Mesenchymal stem cell (in vitro differentiated cells and primary cell): Measurements from ENCODE around the gene ADAM10.

Experiments
- DNase-seq: peaks from one replicate; pipeline ENCODE4 v3.0.0-alpha.2; 2013
- H2AFZ ChIP-seq: one replicate; pipeline ENCODE4 v1.6.1; 2013; ENCODE audit warnings: low read depth, mild to moderate bottlenecking, control low read depth, inconsistent platforms, low read length, moderate library complexity
- H2AK5ac ChIP-seq: 2 replicates; pipeline ENCODE4 v1.6.1; 2013; ENCODE audit warnings: low read length, moderate library complexity, mild to moderate bottlenecking, inconsistent platforms; ENCODE audit not compliant: severe bottlenecking
- H2BK120ac ChIP-seq: one replicate; pipeline ENCODE4 v1.6.1; 2013; ENCODE audit warnings: low read depth, mild to moderate bottlenecking, inconsistent platforms, low read length, moderate library complexity
- H2BK12ac ChIP-seq, 2 experiments: one replicate each; pipeline ENCODE4 v1.6.1; 2013; ENCODE audit warnings: inconsistent platforms in 2 of 2, low read length in 2 of 2, mild to moderate bottlenecking in 2 of 2, moderate library complexity in 2 of 2, control low read depth in 1 of 2
- H2BK15ac ChIP-seq: one replicate; pipeline ENCODE4 v1.6.1; 2013; ENCODE audit warnings: mild to moderate bottlenecking, low read depth, inconsistent platforms; ENCODE audit not compliant: poor library complexity, severe bottlenecking
- H2BK5ac ChIP-seq: 2 replicates; pipeline ENCODE4 v1.6.1; 2013; ENCODE audit warnings: low read depth, mild to moderate bottlenecking, low read length, control low read depth, inconsistent platforms; ENCODE audit not compliant: poor library complexity, severe bottlenecking
- H3K14ac ChIP-seq, 2 experiments: one replicate each; pipeline ENCODE4 v1.6.1; 2013; ENCODE audit warnings: inconsistent platforms in 2 of 2, low read length in 2 of 2, control low read depth in 1 of 2, mild to moderate bottlenecking in 1 of 2, moderate library complexity in 1 of 2
- H3K18ac ChIP-seq, 2 experiments: one replicate each; pipeline ENCODE4 v1.6.1; 2013; ENCODE audit warnings: inconsistent platforms in 2 of 2, low read length in 2 of 2, control low read depth in 1 of 2, low read depth in 1 of 2, mild to moderate bottlenecking in 1 of 2
- H3K23ac ChIP-seq, 2 experiments: one replicate each; pipeline ENCODE4 v1.6.1; 2013; ENCODE audit warnings: inconsistent platforms in 2 of 2, low read length in 2 of 2, mild to moderate bottlenecking in 2 of 2, moderate library complexity in 2 of 2, control low read depth in 1 of 2
- H3K27ac ChIP-seq: 2 replicates; pipeline ENCODE4 v1.5.1; 2013; ENCODE audit warnings: mild to moderate bottlenecking, moderate library complexity, low read length, control low read depth, inconsistent platforms; ENCODE audit not compliant: poor library complexity, severe bottlenecking
- H3K27me3 ChIP-seq, 2 experiments: 2 replicates each; pipeline versions ENCODE4 v1.6.1 to v1.7.0; 2013; ENCODE audit warnings: low read length in 2 of 2, mild to moderate bottlenecking in 2 of 2, moderate library complexity in 2 of 2, control low read depth in 1 of 2, inconsistent platforms in 1 of 2; ENCODE audit not compliant: control insufficient read depth in 1 of 2, insufficient read depth in 1 of 2
- H3K36me3 ChIP-seq, 2 experiments: 2 replicates each; pipeline versions ENCODE4 v1.6.1 to v1.7.0; 2013; ENCODE audit warnings: low read length in 2 of 2, control low read depth in 1 of 2, inconsistent platforms in 1 of 2, low read depth in 1 of 2, mild to moderate bottlenecking in 1 of 2; ENCODE audit not compliant: insufficient read depth in 2 of 2, control insufficient read depth in 1 of 2
- H3K4ac ChIP-seq, 2 experiments: one replicate each; pipeline ENCODE4 v1.6.1; 2013; ENCODE audit warnings: inconsistent platforms in 2 of 2, low read length in 2 of 2, mild to moderate bottlenecking in 2 of 2, moderate library complexity in 2 of 2, control low read depth in 1 of 2, low read depth in 1 of 2
- H3K4me1 ChIP-seq: 2 replicates; pipeline ENCODE4 v1.6.1; 2013; ENCODE audit warnings: low read depth, low read length, control low read depth; ENCODE audit not compliant: control insufficient read depth, insufficient read depth
- H3K4me2 ChIP-seq: 2 replicates; pipeline ENCODE4 v1.6.1; 2013; ENCODE audit warnings: low read length, mild to moderate bottlenecking, inconsistent platforms; ENCODE audit not compliant: poor library complexity, severe bottlenecking
- H3K4me3 ChIP-seq, 2 experiments: 2 replicates each; pipeline versions ENCODE4 v1.5.1 to v1.7.0; 2013; ENCODE audit warnings: low read length in 2 of 2, mild to moderate bottlenecking in 2 of 2, control low read depth in 1 of 2, low read depth in 1 of 2; ENCODE audit not compliant: insufficient read depth in 1 of 2
- H3K79me1 ChIP-seq: replicated peaks from 2 replicates; pipeline ENCODE4 v1.6.1; 2013; ENCODE audit warnings: mild to moderate bottlenecking, control low read depth, low read length, inconsistent platforms; ENCODE audit not compliant: poor library complexity, severe bottlenecking
- H3K9ac ChIP-seq: 2 replicates; pipeline ENCODE4 v1.7.0; 2013; ENCODE audit warnings: mild to moderate bottlenecking, low read length, moderate library complexity
- H3K9me3 ChIP-seq: 2 replicates; pipeline ENCODE4 v1.7.0; 2013; ENCODE audit warnings: mild to moderate bottlenecking, low read length; ENCODE audit not compliant: control insufficient read depth
- H4K8ac ChIP-seq: one replicate; pipeline ENCODE4 v1.6.1; 2013; ENCODE audit warnings: inconsistent platforms, mild to moderate bottlenecking, low read length, moderate library complexity
- H4K91ac ChIP-seq: one replicate; pipeline ENCODE4 v1.6.1; 2013; ENCODE audit warnings: mild to moderate bottlenecking, low read length, inconsistent platforms
- WGBS: methylation state at CpG from one replicate; pipeline ENCODE4 v1.1.7; 2013; ENCODE audit warnings: mixed read lengths; 5-methylcytosine and 5-hydroxymethylcytosine counted together

ADAM10 gene

GRCh38 chr15:58758141-58758540 is 8.6 kb upstream of the ADAM10 start:
- no peak overlapping the region for H2BK12ac ChIP-seq
- H3K4me1 ChIP-seq = no peaks in the 10 kb centered on the region
- H3K14ac ChIP-seq = no peak overlapping the region
- no peaks in the 10 kb centered on the region for H3K9me3 ChIP-seq
- H3K27ac ChIP-seq = no peak overlapping the region
- 72% methylated on average over 2 of the region's 3 CpGs for WGBS
- no peak overlapping the region for H4K8ac ChIP-seq
- peak; percentile 31 for DNase-seq
- no peaks in the 10 kb centered on the region for H3K79me1 ChIP-seq
- peak overlapping the region; percentile 52 for H2BK15ac ChIP-seq
- no peak overlapping the region for H3K4me2 ChIP-seq
- no peak overlapping the region for H2BK120ac ChIP-seq
- H2AFZ ChIP-seq = no peak overlapping the region
- H4K91ac ChIP-seq = no peak overlapping the region
- H3K9ac ChIP-seq = no peak overlapping the region
- H3K18ac ChIP-seq = no peak overlapping the region
- H3K36me3 ChIP-seq = no peaks in the 10 kb centered on the region
- no peak overlapping the region for H3K23ac ChIP-seq
- no peak overlapping the region for H3K4me3 ChIP-seq
- no peak overlapping the region for H2AK5ac ChIP-seq
- H3K27me3 ChIP-seq = no peaks in the 10 kb centered on the region
- H2BK5ac ChIP-seq = no peak overlapping the region
- no peak overlapping the region for H3K4ac ChIP-seq

DNA sequence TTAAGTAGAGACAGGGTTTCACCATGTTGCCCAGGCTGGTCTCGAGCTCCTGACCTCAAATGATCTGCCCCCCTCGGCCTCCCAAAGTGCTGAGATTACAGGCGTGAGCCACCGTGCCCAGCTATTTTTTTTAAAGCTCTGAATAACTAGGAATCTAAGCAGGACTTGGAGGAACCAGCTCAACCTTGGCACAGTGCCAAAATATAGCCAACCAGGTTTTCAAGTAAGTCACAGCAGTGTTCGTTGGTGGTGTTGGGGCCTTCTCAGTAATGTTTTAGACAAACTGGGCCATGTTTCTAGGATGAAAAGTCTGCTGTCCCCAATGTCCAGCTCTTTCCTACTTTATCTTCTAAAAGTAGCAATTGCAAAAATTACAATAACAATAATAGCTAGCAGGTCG is 6.4 kb upstream of the ADAM10 start:
- H3K18ac ChIP-seq = no peak overlapping the region
- no peak overlapping the region for H2BK12ac ChIP-seq
- no peak overlapping the region for H2AFZ ChIP-seq
- H3K4me3 ChIP-seq = no peak overlapping the region
- H2BK15ac ChIP-seq = no peak overlapping the region
- H3K14ac ChIP-seq = no peak overlapping the region
- DNase-seq = no peak
- no peak overlapping the region for H4K91ac ChIP-seq
- H2BK120ac ChIP-seq = no peak overlapping the region
- H3K4ac ChIP-seq = no peak overlapping the region
- no peak overlapping the region for H3K9ac ChIP-seq
- no peaks in the 10 kb centered on the region for H3K36me3 ChIP-seq
- H3K23ac ChIP-seq = no peak overlapping the region
- H3K9me3 ChIP-seq = no peaks in the 10 kb centered on the region
- H4K8ac ChIP-seq = no peak overlapping the region
- no peaks in the 10 kb centered on the region for H3K79me1 ChIP-seq
- H2BK5ac ChIP-seq = no peak overlapping the region
- H3K4me1 ChIP-seq = peaks cover 1% of the 10 kb centered on the region
- no peaks in the 10 kb centered on the region for H3K27me3 ChIP-seq
- 95% methylated on average over 5 of the region's 6 CpGs for WGBS
- H2AK5ac ChIP-seq = no peak overlapping the region
- H3K4me2 ChIP-seq = no peak overlapping the region
- no peak overlapping the region for H3K27ac ChIP-seq

DNA sequence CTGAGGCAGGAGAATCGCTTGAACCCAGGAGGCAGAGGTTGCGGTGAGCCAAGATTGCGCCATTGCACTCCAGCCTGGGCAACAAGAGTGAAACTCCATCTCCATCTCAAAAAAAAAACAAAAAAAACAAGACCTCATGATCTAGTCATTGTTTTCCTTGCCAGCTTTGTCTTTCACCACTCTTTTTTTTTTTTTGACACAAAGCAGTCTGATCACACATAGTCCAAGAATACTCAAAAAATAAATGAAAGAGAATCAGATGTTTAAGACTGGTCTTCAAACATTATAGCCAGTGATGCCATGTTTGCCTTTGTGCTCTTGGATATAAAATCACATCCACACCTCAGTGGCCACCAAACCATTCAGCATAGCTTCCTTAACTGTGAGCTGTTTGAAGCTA is 5.8 kb upstream of the ADAM10 start:
- H3K27ac ChIP-seq = no peak overlapping the region
- no peak overlapping the region for H4K8ac ChIP-seq
- H4K91ac ChIP-seq = no peak overlapping the region
- no peak overlapping the region for H2AFZ ChIP-seq
- H3K36me3 ChIP-seq = no peaks in the 10 kb centered on the region
- no peak overlapping the region for H2BK120ac ChIP-seq
- H2BK12ac ChIP-seq = no peak overlapping the region
- H3K9ac ChIP-seq = no peak overlapping the region
- no peak for DNase-seq
- H3K14ac ChIP-seq = no peak overlapping the region
- H3K4me2 ChIP-seq = no peak overlapping the region
- no peaks in the 10 kb centered on the region for H3K27me3 ChIP-seq
- no peak overlapping the region for H2BK5ac ChIP-seq
- H3K4me1 ChIP-seq = peaks cover 1% of the 10 kb centered on the region
- H3K4me3 ChIP-seq = no peak overlapping the region
- no peaks in the 10 kb centered on the region for H3K79me1 ChIP-seq
- WGBS = no CpG with 5 or more reads among the region's 3 CpGs
- no peak overlapping the region for H2BK15ac ChIP-seq
- H3K9me3 ChIP-seq = no peaks in the 10 kb centered on the region
- H3K18ac ChIP-seq = peak overlapping the region in 1 of 2 experiments; percentile 75
- no peak overlapping the region for H2AK5ac ChIP-seq
- H3K4ac ChIP-seq = peak overlapping the region in 1 of 2 experiments; percentile 14
- H3K23ac ChIP-seq = no peak overlapping the region

GRCh38 chr15:58752716-58753115 is 3.2 kb upstream of the ADAM10 start:
- peak overlapping the region; percentile 25 for H3K27ac ChIP-seq
- no peak overlapping the region for H3K4me2 ChIP-seq
- no peak overlapping the region for H2BK5ac ChIP-seq
- no peak overlapping the region for H2AK5ac ChIP-seq
- 99% methylated on average over 3 of the region's 3 CpGs for WGBS
- H3K9ac ChIP-seq = no peak overlapping the region
- no peak overlapping the region for H3K4me3 ChIP-seq
- no peak overlapping the region for H4K91ac ChIP-seq
- no peak overlapping the region for H2BK120ac ChIP-seq
- peak overlapping the region in 1 of 2 experiments; percentile 29 for H3K18ac ChIP-seq
- H3K23ac ChIP-seq = no peak overlapping the region
- no peaks in the 10 kb centered on the region for H3K36me3 ChIP-seq
- no peaks in the 10 kb centered on the region for H3K79me1 ChIP-seq
- H2BK15ac ChIP-seq = no peak overlapping the region
- H2AFZ ChIP-seq = no peak overlapping the region
- H3K14ac ChIP-seq = no peak overlapping the region
- no peak overlapping the region for H4K8ac ChIP-seq
- no peaks in the 10 kb centered on the region for H3K27me3 ChIP-seq
- H3K4me1 ChIP-seq = peaks cover 1% of the 10 kb centered on the region
- no peak overlapping the region for H3K4ac ChIP-seq
- no peak overlapping the region for H2BK12ac ChIP-seq
- no peaks in the 10 kb centered on the region for H3K9me3 ChIP-seq
- no peak for DNase-seq
